GM13976 (cell line): ENCODE measurements around the gene CABLES1.

Experiments used
- DNase-seq: peaks from one replicate; pipeline ENCODE4 v3.0.0; 2012; ENCODE audit warnings: low spot score
- CTCF ChIP-seq: IDR thresholded peaks from 2 replicates; pipeline ENCODE4 v1.5.1; 2012; ENCODE audit warnings: borderline replicate concordance, mild to moderate bottlenecking; ENCODE audit not compliant: insufficient read depth; ENCODE audit errors: extremely low read depth, missing control alignments, control extremely low read depth
- in situ Hi-C: fragments of 300-500 bp; cut with MboI; formaldehyde crosslinking; loops from one replicate; pipeline ENCODE4 v1.12.0; 2022; ENCODE audit warnings: low sequenced_read_pairs, mixed read lengths, inconsistent platforms; ENCODE audit not compliant: unreplicated experiment

Gene CABLES1

DNA sequence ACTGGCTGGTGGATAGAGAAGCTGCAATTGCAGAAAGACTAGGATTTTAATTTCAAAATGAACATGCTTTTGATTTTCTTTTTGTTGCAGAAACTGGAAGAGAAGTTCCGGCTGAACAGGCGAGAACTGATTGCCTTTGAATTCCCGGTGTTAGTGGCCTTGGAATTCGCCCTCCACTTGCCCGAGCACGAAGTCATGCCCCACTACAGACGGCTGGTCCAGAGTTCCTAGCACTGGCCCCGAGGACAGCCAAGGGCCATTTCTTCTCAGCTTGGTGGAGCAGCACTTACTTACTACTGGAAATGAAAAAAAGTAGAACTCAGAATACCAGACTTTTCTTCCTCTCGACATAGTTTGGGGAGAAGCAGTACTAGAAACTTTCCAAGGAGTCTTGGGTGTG is 121.9 kb downstream of the CABLES1 start:
- in situ Hi-C loops = no loop called here
- no peak for TF ChIP-seq CTCF
- no peak for DNase-seq

DNA sequence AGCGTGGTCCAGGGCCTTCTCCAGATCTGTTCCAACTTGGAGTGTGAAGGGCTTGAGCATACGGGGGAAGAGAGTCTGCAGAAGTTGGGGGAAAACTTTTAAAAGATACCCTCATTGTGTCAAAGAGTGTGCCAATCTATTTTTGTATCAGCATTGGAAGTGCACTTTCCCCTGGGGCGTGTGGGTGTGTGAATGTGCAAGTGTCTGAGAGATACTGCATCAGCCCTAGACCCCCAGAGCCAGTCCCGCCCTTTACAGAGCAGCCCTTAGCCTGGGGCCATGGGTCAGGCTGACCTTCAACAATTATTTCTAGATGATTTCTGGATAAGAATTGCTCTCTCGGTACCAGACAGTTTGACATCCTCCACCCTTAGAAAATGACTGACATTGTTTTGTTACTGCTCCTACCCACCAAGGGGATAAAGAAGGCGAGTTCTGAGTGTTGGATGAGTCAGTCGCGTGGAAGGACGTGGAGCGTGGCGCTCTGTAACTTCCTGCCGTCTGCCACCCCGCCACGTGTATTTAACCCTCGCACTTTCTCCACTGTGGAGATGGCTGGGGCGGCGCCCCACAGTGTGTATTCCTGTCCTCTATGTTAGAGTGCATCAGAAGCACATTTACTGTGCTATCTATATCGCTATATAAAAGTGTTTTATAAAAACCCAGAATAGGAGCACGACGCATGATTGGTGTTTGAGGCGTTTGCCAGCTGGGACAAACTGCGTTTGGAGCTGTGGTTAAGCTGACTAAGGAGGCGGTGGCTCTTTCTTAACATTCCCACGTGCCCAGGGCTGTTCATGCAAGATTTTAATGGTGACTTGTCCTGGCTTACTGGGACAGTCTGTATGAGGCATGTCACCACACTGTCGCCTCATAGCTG is 122.6 kb downstream of the CABLES1 start:
- in situ Hi-C loops = no loop called here
- no peak for TF ChIP-seq CTCF
- DNase-seq = no peak

DNA sequence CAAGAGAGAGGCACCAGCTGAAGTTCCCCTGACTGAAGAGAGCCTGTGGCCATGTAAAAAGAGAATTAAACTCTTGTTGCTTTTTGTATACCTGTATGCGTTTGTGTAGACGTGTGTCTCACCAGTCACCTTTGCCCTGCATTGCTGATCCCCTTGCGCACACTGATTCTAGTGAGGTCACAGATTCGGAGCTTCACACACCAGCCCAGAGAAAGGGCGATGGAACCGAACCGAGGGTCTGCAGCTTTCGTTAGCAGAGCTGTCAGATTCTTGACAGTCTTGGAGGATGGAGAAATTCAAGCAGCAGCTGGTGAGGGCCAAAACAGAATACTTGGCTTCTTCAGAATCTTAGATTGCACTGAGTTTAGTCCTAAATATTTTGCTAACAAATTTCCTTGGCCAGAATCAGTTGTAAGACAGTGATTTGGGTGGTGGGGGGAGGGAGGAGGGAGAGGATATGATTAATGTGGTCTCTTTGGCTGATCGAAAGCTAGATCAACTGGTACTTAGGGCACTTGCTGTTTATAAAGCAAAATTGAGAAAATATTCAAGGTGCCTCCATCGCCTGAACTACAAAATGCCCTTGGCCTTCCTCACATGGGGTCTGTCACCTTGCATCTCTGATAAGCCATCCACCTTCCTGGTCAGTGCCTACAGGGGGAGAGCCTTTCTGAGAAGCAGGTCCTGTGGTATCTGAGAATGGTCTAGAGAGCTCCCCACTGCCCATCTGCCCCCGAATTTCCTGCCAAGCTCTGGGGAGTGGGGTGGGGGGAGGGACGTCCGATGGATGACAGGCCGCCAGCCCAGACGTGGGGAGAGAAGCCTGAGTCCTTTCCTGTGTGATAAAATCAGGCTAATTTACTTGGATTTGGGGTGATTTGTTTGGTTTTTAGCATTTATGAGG is 123.5 kb downstream of the CABLES1 start:
- DNase-seq = no peak
- in situ Hi-C loops = no loop called here
- no peak for TF ChIP-seq CTCF

- DNase-seq = peak; percentile 57
- in situ Hi-C loops = no loop called here
- TF ChIP-seq CTCF = peak; percentile 3
Observed at GRCh38 chr18:23259701-23260681, 124.7 kb downstream of the CABLES1 start.

GRCh38 chr18:23260926-23261590 is 125.8 kb downstream of the CABLES1 start:
- no peak for DNase-seq
- no peak for TF ChIP-seq CTCF
- in situ Hi-C loops = no loop called here
